HepG2 (cell line): ENCODE data around the gene PTF1A. TPM values are rescaled to one million over a fixed set of nuclear protein-coding genes. Genes with fewer than 3 reads are reported as not detected.

ENCODE experiments used
- ATAC-seq: fragments of 200-7000 bp; cut with Tn5 transposase; 3 replicates; pipeline ENCODE4 v1.9.1; 2020; ENCODE audit warnings: mild to moderate bottlenecking, moderate library complexity
- BruUV-seq: library from RNA; stranded (reverse); fragments of 400-500 nt; replicated peaks from 2 replicates; lab custom pipeline; 2021; lab: Mats Ljungman, UMichigan
- CTCF ChIA-PET: fragments of 300-600 bp; formaldehyde crosslinking; extraction: SDS; loops from one replicate; lab custom pipeline; 2021; ENCODE audit warnings: low total read pairs, inconsistent platforms, low intra/inter-chr PET ratio; lab: Yijun Ruan, JAX
- POLR2A ChIA-PET: fragments of 350-600 bp; sonication (Branson Sonifier 250); formaldehyde crosslinking; loops from one replicate; lab custom pipeline; 2020; ENCODE audit warnings: antibody characterized with exemption, inconsistent platforms; lab: Yijun Ruan, JAX
- DNase-seq: peaks from one replicate; pipeline ENCODE4 v3.0.0-alpha.2; 2015; ENCODE audit warnings: low spot score
- FAIRE-seq: peaks from 3 replicates; lab custom pipeline; 2011; peaks lifted over from hg19 to GRCh38; lab: Jason Lieb, UNC
- H2AFZ ChIP-seq: one replicate; pipeline ENCODE4 v1.6.1; 2011; ENCODE audit warnings: low read length, inconsistent platforms
- H3K27ac ChIP-seq: fragments of 300-600 bp; 3 replicates; pipeline ENCODE4 v1.8.0; 2011; ENCODE audit warnings: mixed run types, mild to moderate bottlenecking, mixed read lengths, low read length, inconsistent platforms; ENCODE audit not compliant: insufficient read depth; ENCODE audit errors: extremely low read length
- H3K27me3 ChIP-seq, 2 experiments: fragments of 200-600 bp in 1 of 2; 2 replicates in 1 of 2; 3 replicates in 1 of 2; pipeline versions ENCODE4 v1.6.0 to v1.8.0; 2011; ENCODE audit warnings: low read length in 2 of 2, mild to moderate bottlenecking in 2 of 2, moderate library complexity in 2 of 2, inconsistent platforms in 1 of 2; ENCODE audit not compliant: insufficient read depth in 2 of 2, control insufficient read depth in 1 of 2
- H3K36me3 ChIP-seq, 2 experiments: fragments of 200-600 bp in 1 of 2; replicated peaks in 1 of 2; 2 replicates in 1 of 2; 3 replicates in 1 of 2; pipeline versions ENCODE4 v1.5.1 to v1.8.0; 2011; ENCODE audit warnings: low read length in 2 of 2, inconsistent platforms in 1 of 2; ENCODE audit not compliant: insufficient read depth in 2 of 2, control insufficient read depth in 1 of 2
- H3K4me1 ChIP-seq: 2 replicates; pipeline ENCODE4 v1.5.1; 2012; ENCODE audit warnings: low read length, inconsistent platforms; ENCODE audit not compliant: insufficient read depth
- H3K4me2 ChIP-seq: 2 replicates; pipeline ENCODE4 v1.6.0; 2011; ENCODE audit warnings: low read depth, low read length, inconsistent platforms
- H3K4me3 ChIP-seq, 3 experiments: fragments of 200-600 bp in 1 of 3; sonication (generic), shearing (Covaris generic) in 1 of 3; replicated peaks in 1 of 3; 2 replicates each; pipeline ENCODE4 v1.5.1; 2011 to 2016; ENCODE audit warnings: low read length in 3 of 3, inconsistent platforms in 2 of 3, low read depth in 2 of 3, mild to moderate bottlenecking in 2 of 3, control low read depth in 1 of 3, mixed read lengths in 1 of 3; ENCODE audit not compliant: insufficient read depth in 1 of 3
- H3K79me2 ChIP-seq: one replicate; pipeline ENCODE4 v1.6.1; 2011; ENCODE audit warnings: low read length, inconsistent platforms; ENCODE audit not compliant: insufficient read depth
- H3K9ac ChIP-seq: 2 replicates; pipeline ENCODE4 v1.6.0; 2011; ENCODE audit warnings: mild to moderate bottlenecking, low read depth, low read length, inconsistent platforms; ENCODE audit not compliant: insufficient read depth
- H3K9me3 ChIP-seq: 2 replicates; pipeline ENCODE4 v1.5.1; 2012; ENCODE audit warnings: mild to moderate bottlenecking, low read length
- H4K20me1 ChIP-seq: 2 replicates; pipeline ENCODE4 v1.6.0; 2011; ENCODE audit warnings: inconsistent platforms, mild to moderate bottlenecking, low read length, moderate library complexity; ENCODE audit not compliant: insufficient read depth
- CC2D1A ChIP-seq: sonication (generic); formaldehyde crosslinking; IDR thresholded peaks from 2 replicates; pipeline ENCODE4 v1.8.1; 2023; ENCODE audit warnings: mild to moderate bottlenecking, missing genetic modification reagents
- ELF3 ChIP-seq: IDR thresholded peaks from 2 replicates; pipeline ENCODE4 v1.6.1; 2016; ENCODE audit warnings: missing genetic modification reagents, missing compliant biosample characterization
- FOXO1 ChIP-seq: sonication (generic); formaldehyde crosslinking; IDR thresholded peaks from 2 replicates; pipeline ENCODE4 v1.4.0; 2020; ENCODE audit warnings: missing genetic modification reagents
- GATAD2A ChIP-seq: IDR thresholded peaks from 2 replicates; pipeline ENCODE4 v1.6.1; 2016
- IRX3 ChIP-seq: sonication (generic); formaldehyde crosslinking; IDR thresholded peaks from 2 replicates; pipeline ENCODE4 v1.8.1; 2023; ENCODE audit warnings: mild to moderate bottlenecking, low read depth, missing genetic modification reagents, borderline replicate concordance
- MED1 ChIP-seq: sonication (generic); formaldehyde crosslinking; IDR thresholded peaks from 2 replicates; pipeline ENCODE4 v1.4.0; 2020; ENCODE audit warnings: missing genetic modification reagents
- RAD21 ChIP-seq: fragments of 450-650 bp; formaldehyde crosslinking; IDR thresholded peaks from 2 replicates; pipeline ENCODE4 v1.5.0; 2020; ENCODE audit warnings: mild to moderate bottlenecking
- SMC3 ChIP-seq: IDR thresholded peaks from 2 replicates; pipeline ENCODE4 v1.6.1; 2011; ENCODE audit warnings: low read length, improper control_type of control experiment
- STAG1 ChIP-seq: sonication (generic); formaldehyde crosslinking; IDR thresholded peaks from 2 replicates; pipeline ENCODE4 v1.4.0; 2020; ENCODE audit warnings: missing genetic modification reagents
- ZIK1 ChIP-seq: sonication (generic); formaldehyde crosslinking; IDR thresholded peaks from 2 replicates; pipeline ENCODE4 v1.5.0; 2020; ENCODE audit warnings: mild to moderate bottlenecking, low read depth, missing genetic modification reagents, borderline replicate concordance
- ZNF24 ChIP-seq: fragments of 450-650 bp; IDR thresholded peaks from 2 replicates; pipeline ENCODE4 v1.6.1; 2017; ENCODE audit warnings: antibody characterized with exemption, mild to moderate bottlenecking
- ZNF253 ChIP-seq: sonication (generic); formaldehyde crosslinking; IDR thresholded peaks from 2 replicates; pipeline ENCODE4 v1.8.0; 2022; ENCODE audit warnings: mild to moderate bottlenecking, missing genetic modification reagents, borderline replicate concordance
- ZNF83 ChIP-seq: sonication (generic); formaldehyde crosslinking; IDR thresholded peaks from 2 replicates; pipeline ENCODE4 v1.4.0; 2020; ENCODE audit warnings: missing genetic modification reagents, mild to moderate bottlenecking, borderline replicate concordance
- WGBS: methylation state at CpG from one replicate; pipeline ENCODE4 v1.1.6; 2017; ENCODE audit warnings: low lambda C conversion rate; 5-methylcytosine and 5-hydroxymethylcytosine counted together
- in situ Hi-C: cut with HindIII; loops from 2 replicates; pipeline ENCODE4 v1.10.0; 2017; ENCODE audit warnings: low pct_unique_long_range_greater_than_20kb; ENCODE audit not compliant: extremely low pct_ligation_motif_present
- intact Hi-C: fragments of 100-400 bp; cut with micrococcal nuclease; formaldehyde crosslinking; loops from one replicate; pipeline ENCODE4 v1.10.0; 2022; ENCODE audit not compliant: unreplicated experiment
- polyA plus RNA-seq, 8 experiments: library from polyadenylated mRNA; depleted of rRNA in 3 of 8; stranded (reverse) in 7 of 8; unstranded in 1 of 8; fragments of >200 nt; fragmentation: Illumina TruSeq in 4 of 8; extraction: Trizol in 4 of 8; gene quantifications; 2 replicates each; pipeline versions ENCODE4 v1.2.1 to v1.2.3, GENCODE V29; 2011 to 2016; ENCODE audit warnings: low read depth in 4 of 8, missing spikeins in 1 of 8, mixed read lengths in 1 of 8; ENCODE audit not compliant: insufficient read depth in 1 of 8
- total RNA-seq, 5 experiments: library from RNA; depleted of rRNA; stranded (reverse); fragments of >200 nt; fragmentation: Illumina TruSeq; extraction: Trizol; gene quantifications; 2 replicates each; pipeline ENCODE4 v1.2.3, GENCODE V29; 2016; ENCODE audit warnings: low read depth in 1 of 5
- TF ChIP-seq, protein P1 (sequence below): sonication (generic); formaldehyde crosslinking; IDR thresholded peaks from 2 replicates; pipeline ENCODE4 v1.4.0; 2020; ENCODE audit warnings: missing genetic modification reagents
- TF ChIP-seq, protein P2 (sequence below): sonication (generic); formaldehyde crosslinking; IDR thresholded peaks from 2 replicates; pipeline ENCODE4 v1.5.0; 2020; ENCODE audit warnings: mild to moderate bottlenecking, missing genetic modification reagents, moderate library complexity
- TF ChIP-seq, protein P3 (sequence below): sonication (generic); formaldehyde crosslinking; IDR thresholded peaks from 2 replicates; pipeline ENCODE4 v1.4.0; 2020; ENCODE audit warnings: missing genetic modification reagents
- TF ChIP-seq, protein P4 (sequence below): sonication (generic); formaldehyde crosslinking; conservative IDR thresholded peaks from 2 replicates; pipeline ENCODE4 v1.8.0; 2022; ENCODE audit warnings: low read depth, missing genetic modification reagents
- TF ChIP-seq, protein P5 (sequence below): sonication (generic); formaldehyde crosslinking; IDR thresholded peaks from 2 replicates; pipeline ENCODE4 v1.4.0; 2020; ENCODE audit warnings: missing genetic modification reagents, mild to moderate bottlenecking, borderline replicate concordance

PTF1A gene
- total and polyA plus RNA-seq, 2 of the 13 experiments (the other 11 are each of a cell fraction or from before 2014, with no cell fraction given): not detected

DNA sequence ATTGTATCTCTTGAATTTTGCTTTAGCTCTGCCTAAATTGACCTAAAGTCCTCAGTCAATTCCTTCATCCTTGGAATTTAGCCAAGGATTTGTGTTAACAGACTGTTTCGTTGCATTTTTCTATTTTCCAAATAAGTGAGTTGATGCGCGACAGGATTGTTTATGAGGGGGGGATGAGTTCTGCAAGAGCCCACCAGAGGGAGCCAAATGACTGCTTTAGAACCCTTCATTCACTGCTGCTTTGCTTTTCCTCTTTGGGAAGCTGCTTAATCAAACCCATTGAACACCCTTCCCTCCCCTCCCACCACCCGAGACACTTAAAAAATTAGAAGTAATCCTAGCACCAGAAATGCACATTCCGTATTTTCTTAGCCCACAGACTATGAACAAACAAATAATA lies 33.7 kb upstream of the PTF1A start:
- Histone ChIP-seq H3K4me1 (peaks cover 10% of the 10 kb centered on the region), H3K4me3 (no peak overlapping the region), H3K9me3 (no peaks in the 10 kb centered on the region), H3K27me3 (peaks cover 2 to 8% of the 10 kb centered on the region in 2 experiments; a peak in 2 of 5 replicates), H3K27ac (no peak overlapping the region), H3K9ac (no peak overlapping the region), H3K79me2 (no peaks in the 10 kb centered on the region), H4K20me1 (no peaks in the 10 kb centered on the region; the same call in 1 of the 2 replicates), H3K36me3 (no peaks in the 10 kb centered on the region), H3K4me2 (peak overlapping the region; percentile 27; the same call in 1 of the 2 replicates), H2AFZ (no peak overlapping the region)
- FAIRE-seq: peak; percentile 69
- peak; percentile 83 for ATAC-seq
- 2% methylated on average over 5 of the region's 5 CpGs for WGBS
- in situ Hi-C loops (loop anchor here (5.0 to 25.0 kb wide), 3 partner anchors 134 to 529 kb away; no protein-coding TSS in a partner anchor), intact Hi-C loops (loop anchor here (2.0 to 5.0 kb wide), 4 partner anchors 61 to 544 kb away; partner anchors contain the start of gene MSRB2)
- peak; percentile 55 for DNase-seq
- ChIA-PET CTCF (interaction anchor here (0.8 to 6.5 kb wide), 4 partner anchors 132 to 544 kb away, joined by 3 to 157 read pairs (median 8); no protein-coding TSS in a partner anchor), POLR2A (no interaction called here)
- BruUV-seq: no TSS peak
- 0 out of 2 replicates have a peak, but pooled peaks have one; percentile 21 for TF ChIP-seq ZNF24
- TF ChIP-seq, protein P1, sequence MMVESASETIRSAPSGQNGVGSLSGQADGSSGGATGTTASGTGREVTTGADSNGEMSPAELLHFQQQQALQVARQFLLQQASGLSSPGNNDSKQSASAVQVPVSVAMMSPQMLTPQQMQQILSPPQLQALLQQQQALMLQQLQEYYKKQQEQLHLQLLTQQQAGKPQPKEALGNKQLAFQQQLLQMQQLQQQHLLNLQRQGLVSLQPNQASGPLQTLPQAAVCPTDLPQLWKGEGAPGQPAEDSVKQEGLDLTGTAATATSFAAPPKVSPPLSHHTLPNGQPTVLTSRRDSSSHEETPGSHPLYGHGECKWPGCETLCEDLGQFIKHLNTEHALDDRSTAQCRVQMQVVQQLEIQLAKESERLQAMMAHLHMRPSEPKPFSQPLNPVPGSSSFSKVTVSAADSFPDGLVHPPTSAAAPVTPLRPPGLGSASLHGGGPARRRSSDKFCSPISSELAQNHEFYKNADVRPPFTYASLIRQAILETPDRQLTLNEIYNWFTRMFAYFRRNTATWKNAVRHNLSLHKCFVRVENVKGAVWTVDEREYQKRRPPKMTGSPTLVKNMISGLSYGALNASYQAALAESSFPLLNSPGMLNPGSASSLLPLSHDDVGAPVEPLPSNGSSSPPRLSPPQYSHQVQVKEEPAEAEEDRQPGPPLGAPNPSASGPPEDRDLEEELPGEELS: 0 out of 2 replicates have a peak, but pooled peaks have one; percentile 39
- TF ChIP-seq SMC3: peak; percentile 94
- TF ChIP-seq, protein P2, sequence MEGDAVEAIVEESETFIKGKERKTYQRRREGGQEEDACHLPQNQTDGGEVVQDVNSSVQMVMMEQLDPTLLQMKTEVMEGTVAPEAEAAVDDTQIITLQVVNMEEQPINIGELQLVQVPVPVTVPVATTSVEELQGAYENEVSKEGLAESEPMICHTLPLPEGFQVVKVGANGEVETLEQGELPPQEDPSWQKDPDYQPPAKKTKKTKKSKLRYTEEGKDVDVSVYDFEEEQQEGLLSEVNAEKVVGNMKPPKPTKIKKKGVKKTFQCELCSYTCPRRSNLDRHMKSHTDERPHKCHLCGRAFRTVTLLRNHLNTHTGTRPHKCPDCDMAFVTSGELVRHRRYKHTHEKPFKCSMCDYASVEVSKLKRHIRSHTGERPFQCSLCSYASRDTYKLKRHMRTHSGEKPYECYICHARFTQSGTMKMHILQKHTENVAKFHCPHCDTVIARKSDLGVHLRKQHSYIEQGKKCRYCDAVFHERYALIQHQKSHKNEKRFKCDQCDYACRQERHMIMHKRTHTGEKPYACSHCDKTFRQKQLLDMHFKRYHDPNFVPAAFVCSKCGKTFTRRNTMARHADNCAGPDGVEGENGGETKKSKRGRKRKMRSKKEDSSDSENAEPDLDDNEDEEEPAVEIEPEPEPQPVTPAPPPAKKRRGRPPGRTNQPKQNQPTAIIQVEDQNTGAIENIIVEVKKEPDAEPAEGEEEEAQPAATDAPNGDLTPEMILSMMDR (CRISPR knock-in tag): peak; percentile 81
- TF ChIP-seq ZIK1: no peak
- TF ChIP-seq ELF3 (CRISPR knock-in tag): 0 out of 2 replicates have a peak, but pooled peaks have one; percentile 9
- peak; percentile 87 for TF ChIP-seq STAG1 (CRISPR knock-in tag)
- TF ChIP-seq MED1 (CRISPR knock-in tag): peak; percentile 33; the same call in 1 of the 2 replicates
- TF ChIP-seq, protein P3, sequence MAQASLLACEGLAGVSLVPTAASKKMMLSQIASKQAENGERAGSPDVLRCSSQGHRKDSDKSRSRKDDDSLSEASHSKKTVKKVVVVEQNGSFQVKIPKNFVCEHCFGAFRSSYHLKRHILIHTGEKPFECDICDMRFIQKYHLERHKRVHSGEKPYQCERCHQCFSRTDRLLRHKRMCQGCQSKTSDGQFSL: peak; percentile 98
- no peak for TF ChIP-seq IRX3 (CRISPR knock-in tag)
- TF ChIP-seq ZNF83 (CRISPR knock-in tag): no peak
- TF ChIP-seq, protein P4, sequence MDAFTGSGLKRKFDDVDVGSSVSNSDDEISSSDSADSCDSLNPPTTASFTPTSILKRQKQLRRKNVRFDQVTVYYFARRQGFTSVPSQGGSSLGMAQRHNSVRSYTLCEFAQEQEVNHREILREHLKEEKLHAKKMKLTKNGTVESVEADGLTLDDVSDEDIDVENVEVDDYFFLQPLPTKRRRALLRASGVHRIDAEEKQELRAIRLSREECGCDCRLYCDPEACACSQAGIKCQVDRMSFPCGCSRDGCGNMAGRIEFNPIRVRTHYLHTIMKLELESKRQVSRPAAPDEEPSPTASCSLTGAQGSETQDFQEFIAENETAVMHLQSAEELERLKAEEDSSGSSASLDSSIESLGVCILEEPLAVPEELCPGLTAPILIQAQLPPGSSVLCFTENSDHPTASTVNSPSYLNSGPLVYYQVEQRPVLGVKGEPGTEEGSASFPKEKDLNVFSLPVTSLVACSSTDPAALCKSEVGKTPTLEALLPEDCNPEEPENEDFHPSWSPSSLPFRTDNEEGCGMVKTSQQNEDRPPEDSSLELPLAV: no peak
- peak; percentile 74 for TF ChIP-seq RAD21 (CRISPR knock-in tag)
- TF ChIP-seq FOXO1 (CRISPR knock-in tag): 0 out of 2 replicates have a peak, but pooled peaks have one; percentile 30
- 0 out of 2 replicates have a peak, but pooled peaks have one; percentile 31 for TF ChIP-seq GATAD2A (CRISPR knock-in tag)
- no peak for TF ChIP-seq ZNF253
- TF ChIP-seq, protein P5, sequence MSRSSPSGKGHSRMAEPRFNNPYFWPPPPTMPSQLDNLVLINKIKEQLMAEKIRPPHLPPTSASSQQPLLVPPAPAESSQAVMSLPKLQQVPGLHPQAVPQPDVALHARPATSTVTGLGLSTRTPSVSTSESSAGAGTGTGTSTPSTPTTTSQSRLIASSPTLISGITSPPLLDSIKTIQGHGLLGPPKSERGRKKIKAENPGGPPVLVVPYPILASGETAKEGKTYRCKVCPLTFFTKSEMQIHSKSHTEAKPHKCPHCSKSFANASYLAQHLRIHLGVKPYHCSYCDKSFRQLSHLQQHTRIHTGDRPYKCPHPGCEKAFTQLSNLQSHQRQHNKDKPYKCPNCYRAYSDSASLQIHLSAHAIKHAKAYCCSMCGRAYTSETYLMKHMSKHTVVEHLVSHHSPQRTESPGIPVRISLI (CRISPR knock-in tag): no peak
- TF ChIP-seq CC2D1A (CRISPR knock-in tag): no peak
